ENCODE data around the gene CNTN3. TPM values are rescaled to one million over a fixed set of nuclear protein-coding genes. Genes with fewer than 3 reads are reported as not detected.

The CNTN3 gene
- total RNA-seq, 1 experiment from 2014 or later, result not detected

DNA sequence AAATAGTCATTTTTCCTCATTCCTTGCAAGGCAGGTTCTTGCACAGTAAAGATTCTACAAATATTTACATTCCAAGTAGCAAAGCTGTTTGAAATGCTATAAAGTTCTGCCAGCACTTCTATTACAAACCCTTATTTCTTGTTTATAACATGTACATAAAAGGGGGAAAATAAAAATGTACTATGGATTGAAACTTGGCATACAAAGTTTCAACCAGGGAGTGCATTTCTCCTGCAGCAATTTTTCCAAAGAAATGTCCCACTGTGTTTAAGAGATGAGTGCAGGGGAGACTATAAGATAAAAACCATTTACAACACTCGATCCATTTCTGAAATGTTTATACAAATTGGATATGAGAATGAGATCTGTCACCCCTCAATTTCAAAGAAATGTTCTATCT, 3.3 kb downstream of the CNTN3 start:
- intact Hi-C loops (cut with micrococcal nuclease; ENCODE audit: unreplicated experiment), result no loop called here
- no peaks in the 10 kb centered on the region for H3K36me3 ChIP-seq (ENCODE audit: low read depth)
- no peak overlapping the region for H3K4me3 ChIP-seq
- TF ChIP-seq, protein P1, sequence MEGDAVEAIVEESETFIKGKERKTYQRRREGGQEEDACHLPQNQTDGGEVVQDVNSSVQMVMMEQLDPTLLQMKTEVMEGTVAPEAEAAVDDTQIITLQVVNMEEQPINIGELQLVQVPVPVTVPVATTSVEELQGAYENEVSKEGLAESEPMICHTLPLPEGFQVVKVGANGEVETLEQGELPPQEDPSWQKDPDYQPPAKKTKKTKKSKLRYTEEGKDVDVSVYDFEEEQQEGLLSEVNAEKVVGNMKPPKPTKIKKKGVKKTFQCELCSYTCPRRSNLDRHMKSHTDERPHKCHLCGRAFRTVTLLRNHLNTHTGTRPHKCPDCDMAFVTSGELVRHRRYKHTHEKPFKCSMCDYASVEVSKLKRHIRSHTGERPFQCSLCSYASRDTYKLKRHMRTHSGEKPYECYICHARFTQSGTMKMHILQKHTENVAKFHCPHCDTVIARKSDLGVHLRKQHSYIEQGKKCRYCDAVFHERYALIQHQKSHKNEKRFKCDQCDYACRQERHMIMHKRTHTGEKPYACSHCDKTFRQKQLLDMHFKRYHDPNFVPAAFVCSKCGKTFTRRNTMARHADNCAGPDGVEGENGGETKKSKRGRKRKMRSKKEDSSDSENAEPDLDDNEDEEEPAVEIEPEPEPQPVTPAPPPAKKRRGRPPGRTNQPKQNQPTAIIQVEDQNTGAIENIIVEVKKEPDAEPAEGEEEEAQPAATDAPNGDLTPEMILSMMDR (conservative IDR thresholded peaks at IDR 0.05), result no peak
- TF ChIP-seq EZH2 (IDR thresholded peaks at IDR 0.05; ENCODE audit: low read depth), result no peak
- DNase-seq, result no peak
- no peaks in the 10 kb centered on the region for H3F3A ChIP-seq (ENCODE audit: insufficient read depth, low read depth)
- ChIA-PET CTCF (no interaction called here), POLR2A (ENCODE audit: unreplicated experiment) (no interaction called here)
- H3K27me3 ChIP-seq (ENCODE audit: insufficient read depth, low read depth), result no peaks in the 10 kb centered on the region
- no peaks in the 10 kb centered on the region for H3K4me1 ChIP-seq (replicated peaks; ENCODE audit: insufficient read depth)
- H4K20me1 ChIP-seq (ENCODE audit: insufficient read depth), result no peaks in the 10 kb centered on the region
- no peaks in the 10 kb centered on the region for H3K9me2 ChIP-seq (ENCODE audit: insufficient read depth)
- no TSS peak for BruUV-seq (replicated peaks)
- H3K27ac ChIP-seq, result no peak overlapping the region
- H3K79me2 ChIP-seq (ENCODE audit: low read depth), result no peaks in the 10 kb centered on the region
- no peak overlapping the region for H3K4me2 ChIP-seq
- H2AFZ ChIP-seq, result no peak overlapping the region
- no peaks in the 10 kb centered on the region for H3K9me3 ChIP-seq (ENCODE audit: insufficient read depth, low read depth)

GRCh38 chr3:74607803-74608202, 6.7 kb downstream of the CNTN3 start:
- BruUV-seq (replicated peaks), result no TSS peak
- DNase-seq, result no peak
- Histone ChIP-seq H3K4me2 (no peak overlapping the region), H3K4me1 (replicated peaks; ENCODE audit: insufficient read depth) (no peaks in the 10 kb centered on the region), H3K9me2 (ENCODE audit: insufficient read depth) (no peaks in the 10 kb centered on the region), H3K79me2 (ENCODE audit: low read depth) (no peaks in the 10 kb centered on the region), H3K36me3 (ENCODE audit: low read depth) (no peaks in the 10 kb centered on the region), H3K4me3 (no peak overlapping the region), H3K27me3 (ENCODE audit: insufficient read depth, low read depth) (no peaks in the 10 kb centered on the region), H2AFZ (no peak overlapping the region), H3K27ac (no peak overlapping the region), H3K9me3 (ENCODE audit: insufficient read depth, low read depth) (no peaks in the 10 kb centered on the region), H4K20me1 (ENCODE audit: insufficient read depth) (no peaks in the 10 kb centered on the region), H3F3A (ENCODE audit: insufficient read depth, low read depth) (no peaks in the 10 kb centered on the region)
- intact Hi-C loops (cut with micrococcal nuclease; ENCODE audit: unreplicated experiment), result no loop called here
- POLR2A ChIA-PET (ENCODE audit: unreplicated experiment), result no interaction called here
- CTCF ChIA-PET, result no interaction called here
- TF ChIP-seq EZH2 (IDR thresholded peaks at IDR 0.05; ENCODE audit: low read depth), result no peak
- TF ChIP-seq, protein P1 (conservative IDR thresholded peaks at IDR 0.05), result no peak

- POLR2A ChIA-PET (ENCODE audit: unreplicated experiment), result no interaction called here
- TF ChIP-seq EZH2 (IDR thresholded peaks at IDR 0.05; ENCODE audit: low read depth), result no peak
- TF ChIP-seq, protein P1 (conservative IDR thresholded peaks at IDR 0.05), result no peak
- H3K27ac ChIP-seq, result no peak overlapping the region
- intact Hi-C loops (cut with micrococcal nuclease; ENCODE audit: unreplicated experiment), result no loop called here
- CTCF ChIA-PET, result no interaction called here
- H3F3A ChIP-seq (ENCODE audit: insufficient read depth, low read depth), result no peaks in the 10 kb centered on the region
- no peaks in the 10 kb centered on the region for H3K9me3 ChIP-seq (ENCODE audit: insufficient read depth, low read depth)
- no peak overlapping the region for H2AFZ ChIP-seq
- H3K79me2 ChIP-seq (ENCODE audit: low read depth), result no peaks in the 10 kb centered on the region
- H3K4me1 ChIP-seq (replicated peaks; ENCODE audit: insufficient read depth), result no peaks in the 10 kb centered on the region
- no peak overlapping the region for H3K4me2 ChIP-seq
- H3K36me3 ChIP-seq (ENCODE audit: low read depth), result no peaks in the 10 kb centered on the region
- H3K4me3 ChIP-seq, result no peak overlapping the region
- no peaks in the 10 kb centered on the region for H3K9me2 ChIP-seq (ENCODE audit: insufficient read depth)
- no TSS peak for BruUV-seq (replicated peaks)
- DNase-seq, result no peak
- H4K20me1 ChIP-seq (ENCODE audit: insufficient read depth), result no peaks in the 10 kb centered on the region
- H3K27me3 ChIP-seq (ENCODE audit: insufficient read depth, low read depth), result no peaks in the 10 kb centered on the region
Observed at GRCh38 chr3:74606996-74607395, 7.5 kb downstream of the CNTN3 start.

Data from PC-9 (cell line).